Common myeloid progenitor, CD34-positive (primary cell): ENCODE measurements around the gene TNFRSF21.
"Not testable (repeated sequence)": the region's sequence is repeated elsewhere in the genome, so short reads cannot be mapped to it uniquely, and the experiment has no call there.

Source experiments
- CTCF ChIA-PET: fragments of 350-600 bp; sonication (Branson Sonifier 250); formaldehyde crosslinking; loops from one replicate; lab custom pipeline; 2021; ENCODE audit warnings: antibody characterized with exemption; lab: Charles Lee
- POLR2A ChIA-PET: fragments of 350-600 bp; sonication (Branson Sonifier 250); formaldehyde crosslinking; loops from one replicate; lab custom pipeline; 2021; ENCODE audit warnings: antibody characterized with exemption; lab: Charles Lee
- DNase-seq, 3 donors: peaks; one replicate each; pipeline versions ENCODE4 v3.0.0 to v3.0.0-alpha.2; 2013
- H3K27ac ChIP-seq, 2 experiments: 1 replicate in 1 of 2; 2 replicates in 1 of 2; pipeline ENCODE4 v1.7.0; 2013; ENCODE audit warnings: inconsistent platforms in 2 of 2, low read length in 2 of 2, mild to moderate bottlenecking in 2 of 2, low read depth in 1 of 2, moderate library complexity in 1 of 2; ENCODE audit not compliant: severe bottlenecking in 2 of 2, insufficient read depth in 1 of 2, poor library complexity in 1 of 2
- H3K27me3 ChIP-seq, 5 experiments: replicated peaks in 2 of 5; 1 replicate in 3 of 5; 2 replicates in 2 of 5; pipeline versions ENCODE4 v1.6.1 to v1.7.0; 2013; ENCODE audit warnings: low read length in 4 of 5, mild to moderate bottlenecking in 2 of 5, moderate library complexity in 2 of 5, inconsistent platforms in 1 of 5; ENCODE audit not compliant: insufficient read depth in 5 of 5, control insufficient read depth in 4 of 5
- H3K36me3 ChIP-seq, 4 experiments: 1 replicate in 2 of 4; 2 replicates in 2 of 4; pipeline versions ENCODE4 v1.6.1 to v1.7.0; 2013; ENCODE audit warnings: low read length in 3 of 4, control low read depth in 1 of 4, mild to moderate bottlenecking in 1 of 4; ENCODE audit not compliant: control insufficient read depth in 4 of 4, insufficient read depth in 4 of 4
- H3K4me1 ChIP-seq, 4 experiments: 1 replicate in 3 of 4; 2 replicates in 1 of 4; pipeline versions ENCODE4 v1.6.1 to v1.7.1; 2013; ENCODE audit warnings: low read length in 3 of 4, mild to moderate bottlenecking in 3 of 4, control low read depth in 1 of 4, inconsistent platforms in 1 of 4, moderate library complexity in 1 of 4; ENCODE audit not compliant: control insufficient read depth in 4 of 4, insufficient read depth in 4 of 4; ENCODE audit errors: control extremely low read depth in 1 of 4
- H3K4me3 ChIP-seq, 7 experiments: 1 replicate in 4 of 7; 2 replicates in 3 of 7; pipeline versions ENCODE4 v1.5.1 to v1.7.0; 2013; ENCODE audit warnings: mild to moderate bottlenecking in 7 of 7, low read length in 6 of 7, moderate library complexity in 6 of 7, inconsistent platforms in 2 of 7, low read depth in 2 of 7, control low read depth in 1 of 7; ENCODE audit not compliant: insufficient read depth in 4 of 7, control insufficient read depth in 1 of 7; ENCODE audit errors: extremely low read depth in 1 of 7
- H3K9me3 ChIP-seq, 5 experiments: 1 replicate in 4 of 5; 2 replicates in 1 of 5; pipeline versions ENCODE4 v1.6.1 to v1.7.1; 2013; ENCODE audit warnings: low read length in 4 of 5, mild to moderate bottlenecking in 2 of 5, inconsistent platforms in 1 of 5, low read depth in 1 of 5, moderate library complexity in 1 of 5; ENCODE audit not compliant: control insufficient read depth in 4 of 5, insufficient read depth in 2 of 5; ENCODE audit errors: control extremely low read depth in 1 of 5
- WGBS: methylation state at CpG from one replicate; pipeline ENCODE4 v1.1.5; 2013; ENCODE audit not compliant: insufficient coverage; 5-methylcytosine and 5-hydroxymethylcytosine counted together

Gene TNFRSF21

DNA sequence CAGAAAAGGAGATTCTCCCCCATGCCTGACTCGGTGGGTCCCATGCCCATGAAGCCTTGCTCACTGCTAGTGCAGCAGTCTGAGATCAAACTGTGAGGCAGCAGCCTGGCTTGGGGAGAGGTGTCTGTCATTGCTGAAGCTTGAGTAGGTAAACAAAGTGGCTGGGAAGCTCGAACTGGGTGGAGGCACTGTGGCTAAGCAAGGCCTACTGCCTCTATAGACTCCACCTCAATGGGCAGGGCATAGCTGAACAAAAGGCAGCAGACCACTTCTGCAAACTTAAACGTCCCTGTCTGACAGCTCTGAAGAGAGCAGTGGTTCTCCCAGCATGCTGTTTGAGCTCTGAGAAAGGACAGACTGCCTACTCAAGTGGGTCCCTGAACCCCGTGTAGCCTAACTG lies 18.4 kb upstream of the TNFRSF21 start:
- H3K27me3 ChIP-seq, H3K9me3 ChIP-seq, POLR2A ChIA-PET, DNase-seq, H3K4me1 ChIP-seq, H3K4me3 ChIP-seq, H3K27ac ChIP-seq, H3K36me3 ChIP-seq: not testable (repeated sequence)
- CTCF ChIA-PET, result interaction anchor here (1.3 kb wide), 1 partner anchor 10 kb away, joined by 5 read pairs; no protein-coding TSS in a partner anchor
- 60% methylated on average over 4 of the region's 4 CpGs for WGBS

GRCh38 chr6:47323887-47324286 lies 14.2 kb upstream of the TNFRSF21 start:
- no peak overlapping the region for H3K4me3 ChIP-seq
- ChIA-PET POLR2A (no interaction called here), CTCF (no interaction called here)
- H3K4me1 ChIP-seq, result peaks cover 7 to 30% (median 12%) of the 10 kb centered on the region in 4 experiments
- H3K36me3 ChIP-seq, result no peaks in the 10 kb centered on the region
- H3K27ac ChIP-seq, result no peak overlapping the region
- H3K27me3 ChIP-seq, result no peaks in the 10 kb centered on the region
- WGBS, result no CpG with 5 or more reads among the region's 1 CpG
- H3K9me3 ChIP-seq, result peaks cover 0 to 6% (median 0%) of the 10 kb centered on the region in 5 experiments
- DNase-seq, result no peak

GRCh38 chr6:47323321-47323720 lies 13.6 kb upstream of the TNFRSF21 start:
- 50% methylated on average over 2 of the region's 2 CpGs for WGBS
- ChIA-PET CTCF (interaction anchor here (1.2 kb wide), 1 partner anchor 13 kb away, joined by 3 read pairs; the partner anchor contains the start of gene TNFRSF21), POLR2A (no interaction called here)
- no peaks in the 10 kb centered on the region for H3K27me3 ChIP-seq
- H3K9me3 ChIP-seq, result peaks cover 0 to 6% (median 0%) of the 10 kb centered on the region in 5 experiments
- peaks cover 7 to 30% (median 12%) of the 10 kb centered on the region in 4 experiments for H3K4me1 ChIP-seq
- H3K36me3 ChIP-seq, result no peaks in the 10 kb centered on the region
- no peak overlapping the region for H3K4me3 ChIP-seq
- no peak overlapping the region for H3K27ac ChIP-seq
- DNase-seq, result peak in 2 of 3 donors; percentile 25 to 43

DNA sequence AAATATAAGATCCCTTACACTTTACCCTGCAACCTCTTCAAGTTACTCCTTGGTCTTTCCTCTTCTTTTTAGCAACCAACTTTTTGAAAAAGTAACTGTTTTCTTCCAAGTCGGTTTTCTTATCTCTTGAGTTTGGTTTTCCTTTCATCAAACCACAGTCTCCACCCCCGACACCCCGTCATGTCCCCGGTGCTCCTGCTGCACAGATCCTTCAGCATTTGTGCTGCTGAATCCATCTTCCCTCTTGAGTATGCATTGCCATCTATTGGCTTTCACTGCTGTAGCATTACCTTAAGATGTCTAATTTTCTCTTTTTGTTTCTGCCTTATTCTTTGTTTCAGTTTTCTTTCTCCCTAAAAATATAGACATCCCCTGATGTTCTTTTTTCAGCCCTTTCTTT lies 11.9 kb upstream of the TNFRSF21 start:
- WGBS, result 0% methylated on average over 4 of the region's 4 CpGs
- ChIA-PET CTCF (no interaction called here), POLR2A (no interaction called here)
- H3K4me1 ChIP-seq, result peaks cover 7 to 30% (median 12%) of the 10 kb centered on the region in 4 experiments
- H3K9me3 ChIP-seq, result peaks cover 0 to 2% (median 0%) of the 10 kb centered on the region in 5 experiments
- peak; percentile 93 to 97 (median 95) for DNase-seq
- no peaks in the 10 kb centered on the region for H3K36me3 ChIP-seq
- no peaks in the 10 kb centered on the region for H3K27me3 ChIP-seq
- H3K27ac ChIP-seq, result no peak overlapping the region
- peak overlapping the region in 2 of 7 experiments; percentile 38 to 39 for H3K4me3 ChIP-seq

- H3K4me3 ChIP-seq, result no peak overlapping the region
- ChIA-PET CTCF (interaction anchor here (1.6 to 2.0 kb wide), 2 partner anchors 10 to 14 kb away, joined by 4 to 7 read pairs; partner anchors contain the start of gene TNFRSF21), POLR2A (no interaction called here)
- peaks cover 0 to 2% (median 0%) of the 10 kb centered on the region in 5 experiments for H3K9me3 ChIP-seq
- no peaks in the 10 kb centered on the region for H3K27me3 ChIP-seq
- no peak for DNase-seq
- H3K36me3 ChIP-seq, result no peaks in the 10 kb centered on the region
- WGBS, result 89% methylated on average over 2 of the region's 4 CpGs
- H3K27ac ChIP-seq, result no peak overlapping the region
- peaks cover 7 to 41% (median 14%) of the 10 kb centered on the region in 4 experiments for H3K4me1 ChIP-seq
Observed at GRCh38 chr6:47319867-47320266, 10.2 kb upstream of the TNFRSF21 start.

DNA sequence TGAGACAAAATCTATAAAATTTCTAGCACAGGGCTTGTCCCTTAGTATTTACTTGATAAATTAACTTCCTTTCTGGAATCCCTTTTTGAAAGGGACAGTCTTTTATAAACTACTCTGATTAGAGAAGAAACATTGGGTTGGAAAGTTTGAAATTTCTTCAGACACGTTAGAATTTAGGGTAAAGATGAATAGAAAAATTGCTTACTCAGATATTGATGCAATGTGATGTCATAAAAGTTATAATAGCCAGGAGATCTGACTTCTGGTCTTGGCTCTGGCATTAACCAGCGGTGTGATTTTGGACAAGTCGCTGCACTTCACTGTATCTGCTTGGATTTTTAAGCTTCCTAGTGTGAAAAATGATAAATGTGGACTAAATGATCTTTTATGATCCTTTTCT lies 9.7 kb upstream of the TNFRSF21 start:
- Histone ChIP-seq H3K9me3 (peaks cover 0 to 2% (median 0%) of the 10 kb centered on the region in 5 experiments), H3K27me3 (no peaks in the 10 kb centered on the region), H3K4me1 (peaks cover 7 to 41% (median 14%) of the 10 kb centered on the region in 4 experiments), H3K36me3 (no peaks in the 10 kb centered on the region), H3K4me3 (no peak overlapping the region), H3K27ac (no peak overlapping the region)
- CTCF ChIA-PET, result interaction anchor here (1.6 to 2.0 kb wide), 2 partner anchors 9 to 13 kb away, joined by 4 to 7 read pairs; partner anchors contain the start of gene TNFRSF21
- no peak for DNase-seq
- 100% methylated on average over 3 of the region's 3 CpGs for WGBS
- POLR2A ChIA-PET, result no interaction called here

DNA sequence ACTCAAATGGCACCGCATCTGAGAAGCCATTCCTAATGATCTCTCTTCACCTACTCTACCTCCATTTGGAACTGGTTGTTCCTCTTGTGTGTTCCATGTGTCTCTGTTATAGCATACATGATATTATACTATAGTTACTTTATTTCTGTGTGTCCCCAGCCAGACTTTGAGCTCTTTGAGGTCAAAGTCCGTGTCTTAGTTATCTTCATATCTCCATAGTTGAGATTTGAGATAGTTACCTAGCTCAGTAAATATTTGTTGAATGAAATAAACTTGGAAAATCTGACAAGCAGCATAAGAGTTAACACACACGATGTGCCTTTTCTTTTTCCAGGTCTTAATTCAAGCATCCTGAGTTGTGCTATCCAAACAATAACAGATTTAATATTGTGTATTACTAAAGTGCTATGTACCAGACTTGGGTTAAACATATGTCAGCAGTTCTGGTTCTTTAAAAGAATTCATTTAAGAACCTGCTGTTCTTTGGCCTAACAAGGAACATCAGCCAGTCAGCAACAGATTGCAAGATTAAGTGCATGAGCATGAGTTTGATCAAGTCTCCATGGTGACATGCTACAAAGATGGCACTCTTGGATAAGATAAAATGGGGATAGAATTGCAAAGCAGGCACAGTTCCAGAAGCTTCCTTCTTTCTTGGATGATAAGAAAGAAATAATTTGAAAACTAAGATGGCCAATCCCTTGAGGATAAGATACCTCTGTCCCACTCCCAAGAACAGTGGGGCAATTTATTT lies 8.7 kb upstream of the TNFRSF21 start:
- Histone ChIP-seq H3K27me3 (no peaks in the 10 kb centered on the region), H3K4me1 (peaks cover 7 to 38% (median 14%) of the 10 kb centered on the region in 4 experiments), H3K4me3 (no peak overlapping the region), H3K27ac (no peak overlapping the region), H3K9me3 (peaks cover 0 to 2% (median 0%) of the 10 kb centered on the region in 5 experiments), H3K36me3 (no peaks in the 10 kb centered on the region)
- ChIA-PET CTCF (interaction anchor here (1.0 to 2.0 kb wide), 4 partner anchors 8 to 116 kb away, joined by 3 to 7 read pairs (median 4); partner anchors contain the start of gene TNFRSF21), POLR2A (no interaction called here)
- DNase-seq, result no peak
- WGBS, result 100% methylated on average over 2 of the region's 3 CpGs
